Keratinocyte (primary cell): ENCODE results near the gene LAMA2. TPM values are rescaled to one million over a fixed set of nuclear protein-coding genes. Genes with fewer than 3 reads are reported as not detected.

Experiments
- DNase-seq: peaks from one replicate; pipeline ENCODE4 v3.0.0-alpha.2; 2011; ENCODE audit warnings: low read depth, missing footprints, low spot score
- FAIRE-seq: peaks from 2 replicates; lab custom pipeline; 2011; peaks lifted over from hg19 to GRCh38; lab: Jason Lieb, UNC
- H2AFZ ChIP-seq: 2 replicates; pipeline ENCODE4 v1.6.0; 2012; ENCODE audit warnings: low read length, control low read depth, inconsistent platforms; ENCODE audit not compliant: control insufficient read depth
- H3K27ac ChIP-seq: 2 replicates; pipeline ENCODE4 v1.5.1; 2011; ENCODE audit warnings: low read length; ENCODE audit not compliant: control insufficient read depth, insufficient read depth
- H3K27me3 ChIP-seq: 3 replicates; pipeline ENCODE4 v1.6.0; 2011; ENCODE audit warnings: low read length; ENCODE audit not compliant: control insufficient read depth, insufficient read depth; ENCODE audit errors: extremely low read depth
- H3K36me3 ChIP-seq, 2 experiments: 2 replicates in 1 of 2; 3 replicates in 1 of 2; pipeline ENCODE4 v1.5.1; 2011; ENCODE audit warnings: low read length in 2 of 2, mild to moderate bottlenecking in 1 of 2; ENCODE audit not compliant: control insufficient read depth in 2 of 2, insufficient read depth in 2 of 2; ENCODE audit errors: extremely low read depth in 1 of 2
- H3K4me1 ChIP-seq: 3 replicates; pipeline ENCODE4 v1.5.1; 2011; ENCODE audit warnings: low read length; ENCODE audit not compliant: control insufficient read depth, insufficient read depth; ENCODE audit errors: extremely low read depth
- H3K4me2 ChIP-seq: 3 replicates; pipeline ENCODE4 v1.6.0; 2011; ENCODE audit warnings: low read depth, low read length; ENCODE audit not compliant: control insufficient read depth, insufficient read depth; ENCODE audit errors: extremely low read depth
- H3K4me3 ChIP-seq, 3 experiments: fragments of 200-600 bp in 1 of 3; sonication (generic) in 1 of 3; 2 replicates in 2 of 3; 3 replicates in 1 of 3; pipeline ENCODE4 v1.5.1; 2011 to 2016; ENCODE audit warnings: low read length in 3 of 3, mild to moderate bottlenecking in 3 of 3, control low read depth in 2 of 3, inconsistent platforms in 1 of 3, low read depth in 1 of 3, mixed read lengths in 1 of 3, mixed run types in 1 of 3, moderate library complexity in 1 of 3; ENCODE audit not compliant: control insufficient read depth in 2 of 3, insufficient read depth in 2 of 3; ENCODE audit errors: extremely low read depth in 1 of 3
- H3K79me2 ChIP-seq: 2 replicates; pipeline ENCODE4 v1.6.0; 2012; ENCODE audit warnings: low read length; ENCODE audit not compliant: control insufficient read depth, insufficient read depth
- H3K9ac ChIP-seq: 3 replicates; pipeline ENCODE4 v1.6.0; 2011; ENCODE audit warnings: low read length; ENCODE audit not compliant: control insufficient read depth, insufficient read depth; ENCODE audit errors: extremely low read depth
- H3K9me1 ChIP-seq: 3 replicates; pipeline ENCODE4 v1.6.0; 2011; ENCODE audit warnings: low read length; ENCODE audit not compliant: control insufficient read depth, insufficient read depth; ENCODE audit errors: extremely low read depth
- H3K9me3 ChIP-seq: 2 replicates; pipeline ENCODE4 v1.5.1; 2012; ENCODE audit warnings: low read depth, low read length; ENCODE audit not compliant: control insufficient read depth
- H4K20me1 ChIP-seq: 3 replicates; pipeline ENCODE4 v1.6.0; 2011; ENCODE audit warnings: low read length; ENCODE audit not compliant: control insufficient read depth, insufficient read depth; ENCODE audit errors: extremely low read depth
- CTCF ChIP-seq, 3 experiments: IDR thresholded peaks in 1 of 3; conservative IDR thresholded peaks in 1 of 3; optimal IDR thresholded peaks in 1 of 3; 2 replicates in 2 of 3; 3 replicates in 1 of 3; pipeline versions ENCODE3 to v1.5.1; 2011; ENCODE audit warnings: low read length in 3 of 3, mild to moderate bottlenecking in 3 of 3, moderate library complexity in 2 of 3, control low read depth in 1 of 3, inconsistent platforms in 1 of 3; ENCODE audit not compliant: insufficient read depth in 2 of 3; ENCODE audit errors: extremely low read depth in 1 of 3
- EZH2 ChIP-seq: IDR thresholded peaks from one replicate; pipeline ENCODE4 v1.6.1; 2012; ENCODE audit warnings: inconsistent platforms, mild to moderate bottlenecking, low read length, moderate library complexity
- dilution Hi-C: fragments of 300-500 bp; cut with MboI; formaldehyde crosslinking; loops from one replicate; pipeline ENCODE4 v1.7.0; 2020; ENCODE audit warnings: low sequenced_read_pairs; ENCODE audit not compliant: extremely low pct_ligation_motif_present
- polyA plus RNA-seq, 5 experiments: library from polyadenylated mRNA; depleted of rRNA in 3 of 5; stranded (reverse) in 3 of 5; stranded (forward) in 1 of 5; unstranded in 1 of 5; fragments of >200 nt; gene quantifications; 1 replicate in 1 of 5; 2 replicates in 3 of 5; 3 replicates in 1 of 5; pipeline versions ENCODE4 v1.2.1 to v1.2.3, GENCODE V29; 2011 to 2012; ENCODE audit warnings: missing spikeins in 2 of 5, low read depth in 1 of 5, low replicate concordance in 1 of 5

Gene LAMA2
- polyA plus RNA-seq, 1 donor (not counting 4 experiments of a cell fraction or from before 2014, with no cell fraction given) = 1.4 TPM

GRCh38 chr6:129499843-129500219 is 616.9 kb downstream of the LAMA2 start:
- dilution Hi-C loops = no loop called here
- Histone ChIP-seq H3K4me3 (no peak overlapping the region), H3K79me2 (no peaks in the 10 kb centered on the region), H3K9me3 (no peaks in the 10 kb centered on the region), H3K36me3 (no peaks in the 10 kb centered on the region), H3K9ac (peak overlapping the region; percentile 81), H4K20me1 (no peaks in the 10 kb centered on the region), H2AFZ (no peak overlapping the region), H3K4me1 (peaks cover 67% of the 10 kb centered on the region), H3K27me3 (no peaks in the 10 kb centered on the region), H3K9me1 (no peaks in the 10 kb centered on the region), H3K27ac (peak overlapping the region; percentile 99), H3K4me2 (peak overlapping the region; percentile 96)
- TF ChIP-seq EZH2 (no peak), CTCF (optimal IDR thresholded peaks at IDR 0.05 in 1 of 3, IDR thresholded peaks at IDR 0.05 in 1 of 3, conservative IDR thresholded peaks at IDR 0.05 in 1 of 3; ENCODE audit: extremely low read depth in 1 of 3, insufficient read depth in 2 of 3, low read length in 3 of 3) (no peak)
- FAIRE-seq (no peak), DNase-seq (no peak)

GRCh38 chr6:129500958-129501739 is 618.2 kb downstream of the LAMA2 start:
- no peaks in the 10 kb centered on the region for H3K27me3 ChIP-seq
- H3K4me1 ChIP-seq = peaks cover 67% of the 10 kb centered on the region
- FAIRE-seq = peak; percentile 95
- H3K4me3 ChIP-seq = peak overlapping the region in 1 of 3 experiments; percentile 14
- no peaks in the 10 kb centered on the region for H3K9me1 ChIP-seq
- no peaks in the 10 kb centered on the region for H4K20me1 ChIP-seq
- TF ChIP-seq CTCF (optimal IDR thresholded peaks at IDR 0.05 in 1 of 3, IDR thresholded peaks at IDR 0.05 in 1 of 3, conservative IDR thresholded peaks at IDR 0.05 in 1 of 3; ENCODE audit: extremely low read depth in 1 of 3, insufficient read depth in 2 of 3, low read length in 3 of 3) = peak in 2 of 3 experiments; percentile 39 to 58
- TF ChIP-seq EZH2 = no peak
- H3K27ac ChIP-seq = peak overlapping the region; percentile 99
- H3K36me3 ChIP-seq = no peaks in the 10 kb centered on the region
- peak; percentile 92 for DNase-seq
- H3K9ac ChIP-seq = peak overlapping the region; percentile 63
- dilution Hi-C loops = no loop called here
- H3K79me2 ChIP-seq = no peaks in the 10 kb centered on the region
- no peaks in the 10 kb centered on the region for H3K9me3 ChIP-seq
- H2AFZ ChIP-seq = no peak overlapping the region
- peak overlapping the region; percentile 76 for H3K4me2 ChIP-seq
